ENCODE measurements around the gene PSKH1.

PSKH1 gene

DNA sequence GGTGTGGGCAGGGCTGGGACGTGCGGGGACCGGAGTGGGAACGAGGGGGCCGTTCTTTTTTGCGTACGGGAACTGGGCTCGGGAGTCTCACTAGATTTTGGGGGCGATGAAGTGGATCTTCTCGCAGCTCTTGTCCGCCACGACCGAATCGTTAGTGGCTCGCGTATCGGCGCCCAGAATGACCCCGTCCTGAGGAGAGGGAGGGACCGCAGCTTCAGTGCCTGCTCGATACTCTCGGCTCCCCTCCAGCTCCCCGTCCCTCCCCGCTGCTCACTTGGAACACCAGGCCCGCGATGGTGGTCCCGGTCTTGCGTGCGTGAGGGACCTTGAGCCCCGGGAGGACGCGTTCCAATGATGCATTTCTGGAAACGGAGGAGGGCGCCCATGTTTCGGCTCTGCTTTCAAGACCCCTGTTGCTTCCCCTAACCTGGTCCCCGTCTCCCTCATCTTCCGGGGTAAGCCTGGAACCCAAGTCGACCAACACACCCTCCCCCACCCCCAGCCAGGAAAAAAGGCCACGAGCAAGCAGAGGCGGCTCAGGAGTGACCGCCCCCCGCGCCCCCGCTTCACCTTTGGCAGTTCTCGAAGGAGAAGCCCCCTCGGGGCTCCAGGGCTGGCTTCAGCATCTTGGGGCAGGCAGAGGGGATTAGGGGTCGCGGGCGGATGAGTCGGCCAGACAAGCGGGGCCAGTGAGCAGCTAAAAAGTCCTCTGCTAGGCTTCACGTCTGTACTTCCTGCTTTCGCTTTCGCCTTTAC is 43.2 kb downstream of the PSKH1 start, which contains the start of gene PSMB10 (continued):
- TF ChIP-seq, protein P1, sequence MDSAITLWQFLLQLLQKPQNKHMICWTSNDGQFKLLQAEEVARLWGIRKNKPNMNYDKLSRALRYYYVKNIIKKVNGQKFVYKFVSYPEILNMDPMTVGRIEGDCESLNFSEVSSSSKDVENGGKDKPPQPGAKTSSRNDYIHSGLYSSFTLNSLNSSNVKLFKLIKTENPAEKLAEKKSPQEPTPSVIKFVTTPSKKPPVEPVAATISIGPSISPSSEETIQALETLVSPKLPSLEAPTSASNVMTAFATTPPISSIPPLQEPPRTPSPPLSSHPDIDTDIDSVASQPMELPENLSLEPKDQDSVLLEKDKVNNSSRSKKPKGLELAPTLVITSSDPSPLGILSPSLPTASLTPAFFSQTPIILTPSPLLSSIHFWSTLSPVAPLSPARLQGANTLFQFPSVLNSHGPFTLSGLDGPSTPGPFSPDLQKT (IDR thresholded peaks at IDR 0.05; ENCODE audit: borderline replicate concordance, low read depth, low read length): no peak
- TF ChIP-seq ZNF658 (tag by site-specific recombination; IDR thresholded peaks at IDR 0.05) (no peak), ZNF37A (tag by site-specific recombination; IDR thresholded peaks at IDR 0.05) (no peak), ZNF670 (tag by site-specific recombination; IDR thresholded peaks at IDR 0.05; ENCODE audit: low read depth) (no peak), ZNF223 (tag by site-specific recombination; IDR thresholded peaks at IDR 0.05) (no peak), ZNF366 (tag by site-specific recombination; conservative IDR thresholded peaks at IDR 0.05) (0 out of 2 replicates have a peak, but pooled peaks have one; percentile 0), KLF8 (tag by site-specific recombination; IDR thresholded peaks at IDR 0.05) (no peak), ZNF10 (tag by site-specific recombination; IDR thresholded peaks at IDR 0.05) (no peak), ZNF560 (tag by site-specific recombination; IDR thresholded peaks at IDR 0.05; ENCODE audit: borderline replicate concordance) (no peak), ZNF184 (tag by site-specific recombination; IDR thresholded peaks at IDR 0.05) (no peak), MEIS1 (CRISPR knock-in tag; IDR thresholded peaks at IDR 0.05; ENCODE audit: borderline replicate concordance) (no peak), SP3 (tag by site-specific recombination; IDR thresholded peaks at IDR 0.05) (no peak), ZNF155 (tag by site-specific recombination; IDR thresholded peaks at IDR 0.05) (no peak), ZNF510 (tag by site-specific recombination; IDR thresholded peaks at IDR 0.05; ENCODE audit: insufficient replicate concordance) (no peak), ZFP3 (tag by site-specific recombination; IDR thresholded peaks at IDR 0.05; ENCODE audit: low read depth) (no peak), ZNF600 (tag by site-specific recombination; IDR thresholded peaks at IDR 0.05) (peak; percentile 77), ZNF175 (tag by site-specific recombination; IDR thresholded peaks at IDR 0.05) (no peak), ZNF777 (tag by site-specific recombination; IDR thresholded peaks at IDR 0.05; ENCODE audit: borderline replicate concordance) (no peak; the same call in 1 of the 2 replicates), ZNF157 (tag by site-specific recombination; IDR thresholded peaks at IDR 0.05) (no peak), ZNF416 (tag by site-specific recombination; IDR thresholded peaks at IDR 0.05) (no peak), KLF16 (tag by site-specific recombination; IDR thresholded peaks at IDR 0.05) (no peak; the same call in 1 of the 2 replicates), ZNF76 (tag by site-specific recombination; IDR thresholded peaks at IDR 0.05; ENCODE audit: borderline replicate concordance, low read depth) (peak; percentile 6; the same call in 1 of the 2 replicates), ZSCAN23 (tag by site-specific recombination; IDR thresholded peaks at IDR 0.05) (no peak), KLF7 (tag by site-specific recombination; IDR thresholded peaks at IDR 0.05; ENCODE audit: borderline replicate concordance) (no peak), PRDM1 (tag by site-specific recombination; IDR thresholded peaks at IDR 0.05) (no peak), BCL11B (tag by site-specific recombination; IDR thresholded peaks at IDR 0.05; ENCODE audit: low read depth) (no peak), IKZF3 (tag by site-specific recombination; IDR thresholded peaks at IDR 0.05) (no peak), WT1 (tag by site-specific recombination; IDR thresholded peaks at IDR 0.05) (no peak)
- TF ChIP-seq, protein P2, sequence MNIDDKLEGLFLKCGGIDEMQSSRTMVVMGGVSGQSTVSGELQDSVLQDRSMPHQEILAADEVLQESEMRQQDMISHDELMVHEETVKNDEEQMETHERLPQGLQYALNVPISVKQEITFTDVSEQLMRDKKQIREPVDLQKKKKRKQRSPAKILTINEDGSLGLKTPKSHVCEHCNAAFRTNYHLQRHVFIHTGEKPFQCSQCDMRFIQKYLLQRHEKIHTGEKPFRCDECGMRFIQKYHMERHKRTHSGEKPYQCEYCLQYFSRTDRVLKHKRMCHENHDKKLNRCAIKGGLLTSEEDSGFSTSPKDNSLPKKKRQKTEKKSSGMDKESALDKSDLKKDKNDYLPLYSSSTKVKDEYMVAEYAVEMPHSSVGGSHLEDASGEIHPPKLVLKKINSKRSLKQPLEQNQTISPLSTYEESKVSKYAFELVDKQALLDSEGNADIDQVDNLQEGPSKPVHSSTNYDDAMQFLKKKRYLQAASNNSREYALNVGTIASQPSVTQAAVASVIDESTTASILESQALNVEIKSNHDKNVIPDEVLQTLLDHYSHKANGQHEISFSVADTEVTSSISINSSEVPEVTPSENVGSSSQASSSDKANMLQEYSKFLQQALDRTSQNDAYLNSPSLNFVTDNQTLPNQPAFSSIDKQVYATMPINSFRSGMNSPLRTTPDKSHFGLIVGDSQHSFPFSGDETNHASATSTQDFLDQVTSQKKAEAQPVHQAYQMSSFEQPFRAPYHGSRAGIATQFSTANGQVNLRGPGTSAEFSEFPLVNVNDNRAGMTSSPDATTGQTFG (tag by site-specific recombination; IDR thresholded peaks at IDR 0.05; ENCODE audit: borderline replicate concordance): no peak
- TF ChIP-seq, protein P3, sequence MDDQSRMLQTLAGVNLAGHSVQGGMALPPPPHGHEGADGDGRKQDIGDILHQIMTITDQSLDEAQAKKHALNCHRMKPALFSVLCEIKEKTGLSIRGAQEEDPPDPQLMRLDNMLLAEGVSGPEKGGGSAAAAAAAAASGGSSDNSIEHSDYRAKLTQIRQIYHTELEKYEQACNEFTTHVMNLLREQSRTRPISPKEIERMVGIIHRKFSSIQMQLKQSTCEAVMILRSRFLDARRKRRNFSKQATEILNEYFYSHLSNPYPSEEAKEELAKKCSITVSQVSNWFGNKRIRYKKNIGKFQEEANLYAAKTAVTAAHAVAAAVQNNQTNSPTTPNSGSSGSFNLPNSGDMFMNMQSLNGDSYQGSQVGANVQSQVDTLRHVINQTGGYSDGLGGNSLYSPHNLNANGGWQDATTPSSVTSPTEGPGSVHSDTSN (CRISPR knock-in tag; IDR thresholded peaks at IDR 0.05): no peak
- TF ChIP-seq, protein P4, sequence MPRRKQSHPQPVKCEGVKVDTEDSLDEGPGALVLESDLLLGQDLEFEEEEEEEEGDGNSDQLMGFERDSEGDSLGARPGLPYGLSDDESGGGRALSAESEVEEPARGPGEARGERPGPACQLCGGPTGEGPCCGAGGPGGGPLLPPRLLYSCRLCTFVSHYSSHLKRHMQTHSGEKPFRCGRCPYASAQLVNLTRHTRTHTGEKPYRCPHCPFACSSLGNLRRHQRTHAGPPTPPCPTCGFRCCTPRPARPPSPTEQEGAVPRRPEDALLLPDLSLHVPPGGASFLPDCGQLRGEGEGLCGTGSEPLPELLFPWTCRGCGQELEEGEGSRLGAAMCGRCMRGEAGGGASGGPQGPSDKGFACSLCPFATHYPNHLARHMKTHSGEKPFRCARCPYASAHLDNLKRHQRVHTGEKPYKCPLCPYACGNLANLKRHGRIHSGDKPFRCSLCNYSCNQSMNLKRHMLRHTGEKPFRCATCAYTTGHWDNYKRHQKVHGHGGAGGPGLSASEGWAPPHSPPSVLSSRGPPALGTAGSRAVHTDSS (tag by site-specific recombination; IDR thresholded peaks at IDR 0.05): no peak
- TF ChIP-seq, protein P5, sequence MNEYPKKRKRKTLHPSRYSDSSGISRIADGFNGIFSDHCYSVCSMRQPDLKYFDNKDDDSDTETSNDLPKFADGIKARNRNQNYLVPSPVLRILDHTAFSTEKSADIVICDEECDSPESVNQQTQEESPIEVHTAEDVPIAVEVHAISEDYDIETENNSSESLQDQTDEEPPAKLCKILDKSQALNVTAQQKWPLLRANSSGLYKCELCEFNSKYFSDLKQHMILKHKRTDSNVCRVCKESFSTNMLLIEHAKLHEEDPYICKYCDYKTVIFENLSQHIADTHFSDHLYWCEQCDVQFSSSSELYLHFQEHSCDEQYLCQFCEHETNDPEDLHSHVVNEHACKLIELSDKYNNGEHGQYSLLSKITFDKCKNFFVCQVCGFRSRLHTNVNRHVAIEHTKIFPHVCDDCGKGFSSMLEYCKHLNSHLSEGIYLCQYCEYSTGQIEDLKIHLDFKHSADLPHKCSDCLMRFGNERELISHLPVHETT (tag by site-specific recombination; IDR thresholded peaks at IDR 0.05): no peak
- TF ChIP-seq, protein P6, sequence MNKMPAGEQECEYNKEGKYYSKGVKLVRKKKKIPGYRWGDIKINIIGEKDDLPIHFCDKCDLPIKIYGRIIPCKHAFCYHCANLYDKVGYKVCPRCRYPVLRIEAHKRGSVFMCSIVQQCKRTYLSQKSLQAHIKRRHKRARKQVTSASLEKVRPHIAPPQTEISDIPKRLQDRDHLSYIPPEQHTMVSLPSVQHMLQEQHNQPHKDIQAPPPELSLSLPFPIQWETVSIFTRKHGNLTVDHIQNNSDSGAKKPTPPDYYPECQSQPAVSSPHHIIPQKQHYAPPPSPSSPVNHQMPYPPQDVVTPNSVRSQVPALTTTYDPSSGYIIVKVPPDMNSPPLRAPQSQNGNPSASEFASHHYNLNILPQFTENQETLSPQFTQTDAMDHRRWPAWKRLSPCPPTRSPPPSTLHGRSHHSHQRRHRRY (tag by site-specific recombination; IDR thresholded peaks at IDR 0.05): no peak
